ENCODE measurements around the gene GSG1L. TPM values are rescaled to one million over a fixed set of nuclear protein-coding genes. Genes with fewer than 3 reads are reported as not detected.

Gene GSG1L
- total RNA-seq, 1 donor from 2014 or later: not detected

- intact Hi-C loops (cut with micrococcal nuclease): no loop called here
- H3K9me3 Mint-ChIP-seq: peaks cover 14% of the 10 kb centered on the region
- H3K36me3 Mint-ChIP-seq (ENCODE audit: low read depth): no peaks in the 10 kb centered on the region
- no peak for DNase-seq
- peaks cover 5% of the 10 kb centered on the region for H3K4me1 Mint-ChIP-seq
- H3K27ac Mint-ChIP-seq: no peak overlapping the region
- no peak overlapping the region for H3K4me3 Mint-ChIP-seq
- no peaks in the 10 kb centered on the region for H3K27me3 Mint-ChIP-seq
Measured at GRCh38 chr16:27870116-27870798, 193.3 kb downstream of the GSG1L start.

- DNase-seq: no peak
- H3K4me3 Mint-ChIP-seq: no peak overlapping the region
- H3K27me3 Mint-ChIP-seq: no peaks in the 10 kb centered on the region
- intact Hi-C loops (cut with micrococcal nuclease): no loop called here
- H3K4me1 Mint-ChIP-seq: peaks cover 5% of the 10 kb centered on the region
- H3K9me3 Mint-ChIP-seq: peaks cover 12% of the 10 kb centered on the region
- no peak overlapping the region for H3K27ac Mint-ChIP-seq
- H3K36me3 Mint-ChIP-seq (ENCODE audit: low read depth): no peaks in the 10 kb centered on the region
Measured at GRCh38 chr16:27869411-27869810, 194.1 kb downstream of the GSG1L start.

GRCh38 chr16:27868180-27868579 lies 195.3 kb downstream of the GSG1L start:
- Mint-ChIP-seq H3K4me1 (peaks cover 5% of the 10 kb centered on the region), H3K36me3 (ENCODE audit: low read depth) (no peaks in the 10 kb centered on the region), H3K4me3 (no peak overlapping the region), H3K27ac (no peak overlapping the region), H3K27me3 (no peaks in the 10 kb centered on the region), H3K9me3 (peaks cover 16% of the 10 kb centered on the region)
- intact Hi-C loops (cut with micrococcal nuclease): no loop called here
- DNase-seq: no peak

- Mint-ChIP-seq H3K36me3 (ENCODE audit: low read depth) (no peaks in the 10 kb centered on the region), H3K4me3 (no peak overlapping the region), H3K9me3 (peaks cover 16% of the 10 kb centered on the region), H3K4me1 (peaks cover 5% of the 10 kb centered on the region), H3K27me3 (no peaks in the 10 kb centered on the region), H3K27ac (no peak overlapping the region)
- peak; percentile 87 for DNase-seq
- intact Hi-C loops (cut with micrococcal nuclease): no loop called here
Measured at GRCh38 chr16:27867122-27868110, 196.1 kb downstream of the GSG1L start.

GRCh38 chr16:27863377-27863776 lies 200.1 kb downstream of the GSG1L start:
- Mint-ChIP-seq H3K9me3 (peaks cover 19% of the 10 kb centered on the region), H3K36me3 (ENCODE audit: low read depth) (no peaks in the 10 kb centered on the region), H3K4me3 (no peak overlapping the region), H3K27ac (no peak overlapping the region), H3K27me3 (no peaks in the 10 kb centered on the region), H3K4me1 (peaks cover 5% of the 10 kb centered on the region)
- no peak for DNase-seq
- intact Hi-C loops (cut with micrococcal nuclease): no loop called here

- Mint-ChIP-seq H3K4me1 (peaks cover 5% of the 10 kb centered on the region), H3K27ac (no peak overlapping the region)
- intact Hi-C loops (cut with micrococcal nuclease): no loop called here
Measured at GRCh38 chr16:27862953-27863352, 200.6 kb downstream of the GSG1L start.

GRCh38 chr16:27860091-27860490 lies 203.4 kb downstream of the GSG1L start:
- H3K27ac Mint-ChIP-seq: no peak overlapping the region
- H3K36me3 Mint-ChIP-seq (ENCODE audit: low read depth): no peaks in the 10 kb centered on the region
- no peaks in the 10 kb centered on the region for H3K4me1 Mint-ChIP-seq
- intact Hi-C loops (cut with micrococcal nuclease): no loop called here
- H3K27me3 Mint-ChIP-seq: no peaks in the 10 kb centered on the region
- DNase-seq: no peak
- peaks cover 16% of the 10 kb centered on the region for H3K9me3 Mint-ChIP-seq
- no peak overlapping the region for H3K4me3 Mint-ChIP-seq

More at GRCh38 chr16:27862953-27863352, 200.6 kb downstream of the GSG1L start:
- DNase-seq: no peak
- H3K27me3 Mint-ChIP-seq: no peaks in the 10 kb centered on the region
- no peak overlapping the region for H3K4me3 Mint-ChIP-seq
- H3K36me3 Mint-ChIP-seq (ENCODE audit: low read depth): no peaks in the 10 kb centered on the region
- peaks cover 19% of the 10 kb centered on the region for H3K9me3 Mint-ChIP-seq

GRCh38 chr16:27859020-27859419 lies 204.5 kb downstream of the GSG1L start:
- intact Hi-C loops (cut with micrococcal nuclease): no loop called here
- Mint-ChIP-seq H3K9me3 (peaks cover 15% of the 10 kb centered on the region), H3K27ac (no peak overlapping the region)

GRCh38 chr16:27853651-27854050 lies 209.9 kb downstream of the GSG1L start:
- Mint-ChIP-seq H3K36me3 (ENCODE audit: low read depth) (no peaks in the 10 kb centered on the region), H3K27me3 (peaks cover 16% of the 10 kb centered on the region), H3K27ac (no peak overlapping the region), H3K4me1 (no peaks in the 10 kb centered on the region), H3K9me3 (no peaks in the 10 kb centered on the region), H3K4me3 (no peak overlapping the region)
- intact Hi-C loops (cut with micrococcal nuclease): no loop called here
- DNase-seq: no peak

More at GRCh38 chr16:27859020-27859419, 204.5 kb downstream of the GSG1L start:
- no peaks in the 10 kb centered on the region for H3K4me1 Mint-ChIP-seq
- H3K27me3 Mint-ChIP-seq: no peaks in the 10 kb centered on the region
- no peak for DNase-seq
- no peaks in the 10 kb centered on the region for H3K36me3 Mint-ChIP-seq (ENCODE audit: low read depth)
- no peak overlapping the region for H3K4me3 Mint-ChIP-seq

GRCh38 chr16:27853101-27853500 lies 210.4 kb downstream of the GSG1L start:
- no peak for DNase-seq
- Mint-ChIP-seq H3K27me3 (peaks cover 16% of the 10 kb centered on the region), H3K36me3 (ENCODE audit: low read depth) (no peaks in the 10 kb centered on the region), H3K4me1 (no peaks in the 10 kb centered on the region), H3K27ac (no peak overlapping the region), H3K9me3 (no peaks in the 10 kb centered on the region), H3K4me3 (no peak overlapping the region)
- intact Hi-C loops (cut with micrococcal nuclease): no loop called here

GRCh38 chr16:27852681-27853080 lies 210.8 kb downstream of the GSG1L start:
- DNase-seq: no peak
- Mint-ChIP-seq H3K36me3 (ENCODE audit: low read depth) (no peaks in the 10 kb centered on the region), H3K27ac (no peak overlapping the region), H3K9me3 (no peaks in the 10 kb centered on the region), H3K4me1 (no peaks in the 10 kb centered on the region), H3K27me3 (peaks cover 16% of the 10 kb centered on the region), H3K4me3 (no peak overlapping the region)
- intact Hi-C loops (cut with micrococcal nuclease): no loop called here

GRCh38 chr16:27852116-27852515 lies 211.4 kb downstream of the GSG1L start:
- no peak overlapping the region for H3K4me3 Mint-ChIP-seq
- H3K9me3 Mint-ChIP-seq: no peaks in the 10 kb centered on the region
- no peaks in the 10 kb centered on the region for H3K36me3 Mint-ChIP-seq (ENCODE audit: low read depth)
- no peaks in the 10 kb centered on the region for H3K4me1 Mint-ChIP-seq
- peaks cover 16% of the 10 kb centered on the region for H3K27me3 Mint-ChIP-seq
- no peak overlapping the region for H3K27ac Mint-ChIP-seq
- intact Hi-C loops (cut with micrococcal nuclease): no loop called here
- DNase-seq: no peak

GRCh38 chr16:27851586-27851985 lies 211.9 kb downstream of the GSG1L start:
- Mint-ChIP-seq H3K4me1 (no peaks in the 10 kb centered on the region), H3K36me3 (ENCODE audit: low read depth) (no peaks in the 10 kb centered on the region), H3K4me3 (no peak overlapping the region), H3K27ac (no peak overlapping the region), H3K9me3 (no peaks in the 10 kb centered on the region), H3K27me3 (peaks cover 16% of the 10 kb centered on the region)
- no peak for DNase-seq
- intact Hi-C loops (cut with micrococcal nuclease): no loop called here

GRCh38 chr16:27849621-27850020 lies 213.9 kb downstream of the GSG1L start:
- H3K9me3 Mint-ChIP-seq: no peaks in the 10 kb centered on the region
- H3K36me3 Mint-ChIP-seq (ENCODE audit: low read depth): no peaks in the 10 kb centered on the region
- intact Hi-C loops (cut with micrococcal nuclease): no loop called here
- peaks cover 16% of the 10 kb centered on the region for H3K27me3 Mint-ChIP-seq
- H3K4me1 Mint-ChIP-seq: no peaks in the 10 kb centered on the region
- H3K4me3 Mint-ChIP-seq: no peak overlapping the region
- no peak overlapping the region for H3K27ac Mint-ChIP-seq
- DNase-seq: no peak
